ENCODE measurements around the gene MRPS25.
"Not testable (repeated sequence)": the region's sequence is repeated elsewhere in the genome, so short reads cannot be mapped to it uniquely, and the experiment has no call there.

Gene MRPS25

GRCh38 chr3:15043408-15044171 lies 21.5 kb downstream of the MRPS25 start:
- no peak for DNase-seq (ENCODE audit: low spot score)

GRCh38 chr3:15042936-15043335 lies 22.2 kb downstream of the MRPS25 start:
- no peak for DNase-seq (ENCODE audit: low spot score)

GRCh38 chr3:15041950-15042349 lies 23.2 kb downstream of the MRPS25 start:
- no peak for DNase-seq (ENCODE audit: low spot score)

GRCh38 chr3:15040844-15041243 lies 24.3 kb downstream of the MRPS25 start:
- DNase-seq (ENCODE audit: low spot score): no peak

- no peak for DNase-seq (ENCODE audit: low spot score)
Measured at GRCh38 chr3:15038306-15038705, 26.8 kb downstream of the MRPS25 start.

GRCh38 chr3:15033103-15033502 lies 32.0 kb downstream of the MRPS25 start:
- no peak for DNase-seq (ENCODE audit: low spot score)

- no peak for DNase-seq (ENCODE audit: low spot score)
Measured at GRCh38 chr3:15032650-15033049, 32.5 kb downstream of the MRPS25 start.

- no peak for DNase-seq (ENCODE audit: low spot score)
Measured at GRCh38 chr3:15029625-15030024, 35.5 kb downstream of the MRPS25 start.

- no peak for DNase-seq (ENCODE audit: low spot score)
Measured at GRCh38 chr3:15023719-15024118, 41.4 kb downstream of the MRPS25 start.

GRCh38 chr3:15023249-15023648 lies 41.9 kb downstream of the MRPS25 start:
- DNase-seq (ENCODE audit: low spot score): no peak

- no peak for DNase-seq (ENCODE audit: low spot score)
Measured at GRCh38 chr3:15017191-15017590, 47.9 kb downstream of the MRPS25 start.

GRCh38 chr3:15015456-15015855 lies 49.7 kb downstream of the MRPS25 start:
- DNase-seq (ENCODE audit: low spot score): no peak

GRCh38 chr3:15014606-15015328 lies 50.3 kb downstream of the MRPS25 start:
- DNase-seq (ENCODE audit: low spot score): no peak

- DNase-seq (ENCODE audit: low spot score): no peak
Measured at GRCh38 chr3:15011174-15011573, 53.9 kb downstream of the MRPS25 start.

GRCh38 chr3:15010664-15011063 lies 54.5 kb downstream of the MRPS25 start:
- DNase-seq (ENCODE audit: low spot score): no peak

- no peak for DNase-seq (ENCODE audit: low spot score)
Measured at GRCh38 chr3:15009167-15009566, 55.9 kb downstream of the MRPS25 start.

GRCh38 chr3:15007681-15008141 lies 57.4 kb downstream of the MRPS25 start:
- no peak for DNase-seq (ENCODE audit: low spot score)

GRCh38 chr3:14999182-14999581 lies 65.9 kb downstream of the MRPS25 start:
- DNase-seq (ENCODE audit: low spot score): not testable (repeated sequence)
